Sigmoid colon (tissue), 7 donors: ENCODE data around the gene HPDL. TPM values are rescaled to one million over a fixed set of nuclear protein-coding genes. Genes with fewer than 3 reads are reported as not detected.

Experiments
- DNase-seq: peaks from one replicate; pipeline ENCODE4 v3.0.0-alpha.2; 2019
- H3K27ac ChIP-seq, 4 donors: fragments of 200-600 bp; sonication (generic); one replicate each; pipeline ENCODE4 v1.5.1; 2016 to 2019; ENCODE audit warnings: mild to moderate bottlenecking in 1 of 4
- H3K27me3 ChIP-seq, 3 donors: fragments of 200-600 bp; sonication (generic); one replicate each; pipeline ENCODE4 v1.5.1; 2019; ENCODE audit warnings: mild to moderate bottlenecking in 1 of 3
- H3K36me3 ChIP-seq, 4 donors: fragments of 200-600 bp; sonication (generic); one replicate each; pipeline ENCODE4 v1.5.1; 2016 to 2019
- H3K4me1 ChIP-seq, 4 donors: fragments of 200-600 bp; sonication (generic); one replicate each; pipeline ENCODE4 v1.5.1; 2017 to 2019
- H3K4me3 ChIP-seq, 4 donors: fragments of 200-600 bp; sonication (generic); one replicate each; pipeline ENCODE4 v1.5.1; 2017 to 2019; ENCODE audit warnings: mild to moderate bottlenecking in 2 of 4, moderate library complexity in 1 of 4
- H3K9me3 ChIP-seq, 4 donors: fragments of 200-600 bp in 3 of 4; sonication (generic) in 3 of 4; one replicate each; pipeline versions ENCODE4 v1.5.1 to v1.6.1; 2013 to 2019
- CTCF ChIP-seq, 4 experiments: fragments of 450-650 bp in 3 of 4; fragments of 200-600 bp in 1 of 4; IDR thresholded peaks; one replicate each; pipeline ENCODE4 v1.5.1; 2016 to 2019; ENCODE audit warnings: antibody characterized with exemption in 4 of 4, mild to moderate bottlenecking in 3 of 4, moderate library complexity in 2 of 4
- EP300 ChIP-seq, 4 donors: sonication (generic); formaldehyde crosslinking; IDR thresholded peaks; one replicate each; pipeline ENCODE4 v1.6.1; 2017; ENCODE audit warnings: antibody characterized with exemption in 4 of 4
- POLR2A ChIP-seq, 2 donors: fragments of 450-650 bp; IDR thresholded peaks; one replicate each; pipeline ENCODE4 v1.6.1; 2016; ENCODE audit warnings: antibody characterized with exemption in 2 of 2, mild to moderate bottlenecking in 2 of 2, moderate library complexity in 2 of 2
- POLR2AphosphoS5 ChIP-seq, 4 donors: sonication (generic); formaldehyde crosslinking; IDR thresholded peaks; one replicate each; pipeline ENCODE4 v1.6.1; 2017; ENCODE audit warnings: antibody characterized with exemption in 4 of 4
- WGBS, 2 donors: extraction: QIAGEN DNeasy Blood & Tissue Kit; methylation state at CpG; one replicate each; pipeline ENCODE4 v1.1.7; 2013; 5-methylcytosine and 5-hydroxymethylcytosine counted together
- intact Hi-C: fragments of 100-400 bp; cut with DNase I; formaldehyde crosslinking; loops from one replicate; pipeline ENCODE4 v1.15.1; 2023
- polyA plus RNA-seq, 3 donors: library from polyadenylated mRNA; stranded (reverse); fragments of 200-250 nt; gene quantifications; one replicate each; pipeline ENCODE4 v1.2.3, GENCODE V29; 2013
- total RNA-seq, 4 donors: library from RNA; depleted of rRNA; stranded (reverse); fragments of >200 nt; gene quantifications; one replicate each; pipeline ENCODE4 v1.1.0, GENCODE V29; 2016
- donor health status: healthy with polysubstance abuse.
- donor health status: Bipolar disorder and iron deficiency.
- donor health status: healthy.

Gene HPDL
- total and polyA plus RNA-seq, 7 donors, result 0.95 to 15.7 (median 8.1) TPM; not detected in 3

GRCh38 chr1:45353685-45354084, 27.0 kb downstream of the HPDL start:
- 90 to 91% methylated on average over 2 of the region's 2 CpGs for WGBS, 2 donors
- intact Hi-C loops, result no loop called here
- H3K4me1 ChIP-seq, result peaks cover 0 to 11% (median 9%) of the 10 kb centered on the region in 4 donors

GRCh38 chr1:45354838-45355237, 28.1 kb downstream of the HPDL start:
- Histone ChIP-seq H3K27ac (no peak overlapping the region), H3K4me3 (no peak overlapping the region), H3K9me3 (no peaks in the 10 kb centered on the region), H3K36me3 (no peaks in the 10 kb centered on the region), H3K27me3 (no peaks in the 10 kb centered on the region), H3K4me1 (peaks cover 0 to 4% (median 0%) of the 10 kb centered on the region in 4 donors)
- intact Hi-C loops, result no loop called here
- DNase-seq, result no peak
- TF ChIP-seq POLR2A (IDR thresholded peaks at IDR 0.05), result no peak
- TF ChIP-seq EP300 (IDR thresholded peaks at IDR 0.05), result no peak
- no peak for TF ChIP-seq POLR2AphosphoS5 (IDR thresholded peaks at IDR 0.05)
- TF ChIP-seq CTCF (IDR thresholded peaks at IDR 0.05), result no peak
- 95 to 96% methylated on average over 4 of the region's 4 CpGs for WGBS, 2 donors

More at GRCh38 chr1:45353685-45354084, 27.0 kb downstream of the HPDL start:
- H3K36me3 ChIP-seq, result no peaks in the 10 kb centered on the region
- DNase-seq, result no peak
- no peaks in the 10 kb centered on the region for H3K27me3 ChIP-seq
- TF ChIP-seq EP300 (IDR thresholded peaks at IDR 0.05), result no peak
- no peak for TF ChIP-seq POLR2AphosphoS5 (IDR thresholded peaks at IDR 0.05)
- no peak for TF ChIP-seq POLR2A (IDR thresholded peaks at IDR 0.05)
- TF ChIP-seq CTCF (IDR thresholded peaks at IDR 0.05), result no peak
- no peak overlapping the region for H3K27ac ChIP-seq
- H3K9me3 ChIP-seq, result no peaks in the 10 kb centered on the region
- H3K4me3 ChIP-seq, result no peak overlapping the region

GRCh38 chr1:45355683-45356082, 29.0 kb downstream of the HPDL start:
- intact Hi-C loops, result no loop called here
- Histone ChIP-seq H3K27me3 (no peaks in the 10 kb centered on the region), H3K4me1 (peaks cover 0 to 13% (median 8%) of the 10 kb centered on the region in 4 donors), H3K27ac (no peak overlapping the region), H3K9me3 (no peaks in the 10 kb centered on the region), H3K36me3 (no peaks in the 10 kb centered on the region), H3K4me3 (no peak overlapping the region)
- TF ChIP-seq POLR2AphosphoS5 (IDR thresholded peaks at IDR 0.05), result no peak
- TF ChIP-seq CTCF (IDR thresholded peaks at IDR 0.05), result no peak
- TF ChIP-seq EP300 (IDR thresholded peaks at IDR 0.05), result no peak
- no peak for TF ChIP-seq POLR2A (IDR thresholded peaks at IDR 0.05)
- no peak for DNase-seq
- 30 to 39% methylated on average over 2 of the region's 2 CpGs for whole genome bisulfite sequencing, 2 donors

GRCh38 chr1:45356186-45356585, 29.5 kb downstream of the HPDL start:
- no peak for DNase-seq
- Histone ChIP-seq H3K9me3 (no peaks in the 10 kb centered on the region), H3K27me3 (no peaks in the 10 kb centered on the region), H3K27ac (no peak overlapping the region), H3K36me3 (no peaks in the 10 kb centered on the region), H3K4me3 (no peak overlapping the region), H3K4me1 (peaks cover 0 to 18% (median 12%) of the 10 kb centered on the region in 4 donors)
- no peak for TF ChIP-seq POLR2A (IDR thresholded peaks at IDR 0.05)
- TF ChIP-seq POLR2AphosphoS5 (IDR thresholded peaks at IDR 0.05), result no peak
- no peak for TF ChIP-seq CTCF (IDR thresholded peaks at IDR 0.05)
- TF ChIP-seq EP300 (IDR thresholded peaks at IDR 0.05), result no peak
- 70 to 87% methylated on average over 4 of the region's 4 CpGs for WGBS, 2 donors
- intact Hi-C loops, result no loop called here
